Adrenal gland (tissue), 5 donors: ENCODE data around the gene BSN.

Experiments used
- CTCF ChIP-seq, 6 experiments: fragments of 450-650 bp in 4 of 6; fragments of 200-600 bp in 2 of 6; sonication (generic) in 1 of 6; IDR thresholded peaks; 1 replicate in 5 of 6; 2 replicates in 1 of 6; pipeline versions ENCODE4 v1.5.1 to v1.8.0; 2016 to 2021; ENCODE audit warnings: antibody characterized with exemption in 6 of 6, mild to moderate bottlenecking in 2 of 6, moderate library complexity in 1 of 6
- POLR2A ChIP-seq, 2 donors: fragments of 450-650 bp; IDR thresholded peaks; one replicate each; pipeline ENCODE4 v1.6.1; 2017; ENCODE audit warnings: antibody characterized with exemption in 2 of 2, mild to moderate bottlenecking in 2 of 2, moderate library complexity in 1 of 2
- donor health status: DM: no; HTN: no; CAD: no.

GRCh38 chr3:49649576-49649975 lies 95.3 kb downstream of the BSN start:
- TF ChIP-seq CTCF (IDR thresholded peaks at IDR 0.05) = no peak
- no peak for TF ChIP-seq POLR2A (IDR thresholded peaks at IDR 0.05)
